Measurements from ENCODE around the gene RPLP2. TPM values are rescaled to one million over a fixed set of nuclear protein-coding genes. Genes with fewer than 3 reads are reported as not detected.

Gene RPLP2
- total RNA-seq, 3 donors from 2014 or later (not counting 1 experiment from before 2014, with no cell fraction given), result 1,482 to 1,846 (median 1,534) TPM

DNA sequence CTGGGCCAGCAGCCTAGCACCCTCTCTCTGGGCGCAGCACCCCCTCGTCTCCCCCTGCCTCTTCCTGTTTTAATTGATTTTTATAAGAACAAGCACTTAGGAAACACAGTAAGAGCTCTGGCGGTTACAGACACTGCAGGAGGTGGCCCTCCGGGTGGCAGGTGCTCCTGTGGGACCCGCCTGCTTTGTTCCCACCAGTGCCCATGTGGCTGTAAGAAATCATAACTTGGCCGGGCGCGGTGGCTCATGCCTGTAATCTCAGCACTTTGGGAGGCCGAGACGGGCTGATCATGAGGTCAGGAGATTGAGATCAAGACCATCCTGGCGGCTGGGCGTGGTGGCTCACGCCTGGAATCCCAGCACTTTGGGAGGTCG, 51.3 kb downstream of the RPLP2 start:
- peaks cover 12% of the 10 kb centered on the region for H3K4me1 ChIP-seq (ENCODE audit: control insufficient read depth, insufficient read depth, low read length)
- no peak overlapping the region for H3K4me3 ChIP-seq (ENCODE audit: low read length)
- DNase-seq (no peak), ATAC-seq (no peak)
- Mint-ChIP-seq H3K4me3 (no peak overlapping the region), H3K9me3 (no peaks in the 10 kb centered on the region), H3K27ac (no peak overlapping the region), H3K27me3 (ENCODE audit: low read depth in 2 of 2) (no peaks in the 10 kb centered on the region), H3K4me1 (peaks cover 7 to 12% of the 10 kb centered on the region in 2 donors), H3K36me3 (no peaks in the 10 kb centered on the region)
- no peaks in the 10 kb centered on the region for H3K9me3 ChIP-seq (ENCODE audit: control insufficient read depth, insufficient read depth, low read length)
- H3K27ac ChIP-seq (ENCODE audit: low read length), result no peak overlapping the region
- 92% methylated on average over 14 of the region's 14 CpGs for WGBS (ENCODE audit: insufficient coverage)
- H3K36me3 ChIP-seq (ENCODE audit: control insufficient read depth, insufficient read depth, low read length), result no peaks in the 10 kb centered on the region
- TF ChIP-seq, protein P1, sequence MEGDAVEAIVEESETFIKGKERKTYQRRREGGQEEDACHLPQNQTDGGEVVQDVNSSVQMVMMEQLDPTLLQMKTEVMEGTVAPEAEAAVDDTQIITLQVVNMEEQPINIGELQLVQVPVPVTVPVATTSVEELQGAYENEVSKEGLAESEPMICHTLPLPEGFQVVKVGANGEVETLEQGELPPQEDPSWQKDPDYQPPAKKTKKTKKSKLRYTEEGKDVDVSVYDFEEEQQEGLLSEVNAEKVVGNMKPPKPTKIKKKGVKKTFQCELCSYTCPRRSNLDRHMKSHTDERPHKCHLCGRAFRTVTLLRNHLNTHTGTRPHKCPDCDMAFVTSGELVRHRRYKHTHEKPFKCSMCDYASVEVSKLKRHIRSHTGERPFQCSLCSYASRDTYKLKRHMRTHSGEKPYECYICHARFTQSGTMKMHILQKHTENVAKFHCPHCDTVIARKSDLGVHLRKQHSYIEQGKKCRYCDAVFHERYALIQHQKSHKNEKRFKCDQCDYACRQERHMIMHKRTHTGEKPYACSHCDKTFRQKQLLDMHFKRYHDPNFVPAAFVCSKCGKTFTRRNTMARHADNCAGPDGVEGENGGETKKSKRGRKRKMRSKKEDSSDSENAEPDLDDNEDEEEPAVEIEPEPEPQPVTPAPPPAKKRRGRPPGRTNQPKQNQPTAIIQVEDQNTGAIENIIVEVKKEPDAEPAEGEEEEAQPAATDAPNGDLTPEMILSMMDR (IDR thresholded peaks at IDR 0.05), result no peak
- intact Hi-C loops (cut with micrococcal nuclease), result no loop called here
- no peaks in the 10 kb centered on the region for H3K27me3 ChIP-seq (ENCODE audit: control insufficient read depth, insufficient read depth, low read length)

DNA sequence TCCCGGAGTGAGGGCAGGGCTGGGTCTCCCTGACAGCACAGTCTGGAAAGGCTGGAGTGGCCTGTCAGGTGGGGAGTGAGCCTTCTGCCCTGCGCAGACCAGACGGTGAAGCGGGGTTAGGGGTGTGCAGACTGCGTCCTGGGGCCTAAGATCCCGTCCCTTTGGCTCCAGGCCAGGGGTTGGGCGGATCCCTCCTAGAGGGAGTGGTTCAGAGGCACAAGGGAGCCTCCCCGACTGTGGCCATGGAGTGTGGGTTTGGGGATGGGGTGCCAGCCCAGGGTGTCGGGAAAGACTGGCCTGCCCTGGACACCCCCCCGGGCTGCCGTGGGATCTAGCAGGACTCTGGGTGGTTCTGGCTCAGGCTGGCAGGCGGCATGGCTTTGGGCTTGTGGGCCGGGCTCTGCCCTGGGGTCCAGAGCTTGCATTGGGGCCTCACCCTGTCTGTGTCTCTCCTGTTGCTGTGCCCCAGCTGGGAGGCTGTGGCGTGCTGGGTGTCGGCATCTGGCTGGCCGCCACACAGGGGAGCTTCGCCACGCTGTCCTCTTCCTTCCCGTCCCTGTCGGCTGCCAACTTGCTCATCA, 52.4 kb downstream of the RPLP2 start:
- no peaks in the 10 kb centered on the region for H3K9me3 Mint-ChIP-seq
- H3K27me3 ChIP-seq (ENCODE audit: control insufficient read depth, insufficient read depth, low read length), result no peaks in the 10 kb centered on the region
- H3K36me3 Mint-ChIP-seq, result no peaks in the 10 kb centered on the region
- peaks cover under 1% of the 10 kb centered on the region for H3K4me1 ChIP-seq (ENCODE audit: control insufficient read depth, insufficient read depth, low read length)
- TF ChIP-seq, protein P1 (IDR thresholded peaks at IDR 0.05), result no peak
- ATAC-seq (no peak), DNase-seq (no peak)
- H3K4me3 Mint-ChIP-seq, result no peak overlapping the region
- H3K4me3 ChIP-seq (ENCODE audit: low read length), result no peak overlapping the region
- WGBS (ENCODE audit: insufficient coverage), result 86% methylated on average over 20 of the region's 20 CpGs
- H3K27me3 Mint-ChIP-seq (ENCODE audit: low read depth in 2 of 2), result no peaks in the 10 kb centered on the region
- no peaks in the 10 kb centered on the region for H3K36me3 ChIP-seq (ENCODE audit: control insufficient read depth, insufficient read depth, low read length)
- intact Hi-C loops (cut with micrococcal nuclease), result no loop called here
- H3K9me3 ChIP-seq (ENCODE audit: control insufficient read depth, insufficient read depth, low read length), result no peaks in the 10 kb centered on the region
- no peak overlapping the region for H3K27ac ChIP-seq (ENCODE audit: low read length)
- peaks cover 0 to 5% of the 10 kb centered on the region in 2 donors for H3K4me1 Mint-ChIP-seq
- no peak overlapping the region for H3K27ac Mint-ChIP-seq

Other genes starting within 250 kb of the RPLP2 start
- gene LMNTD2, start 249.2 kb upstream of the RPLP2 start, total RNA-seq, result 1 to 10 TPM; 3.5 to 5.2 (median 5.0) TPM
- 10 to 100 TPM; 19.0 to 21.7 (median 20.0) TPM for gene RASSF7, start 249.0 kb upstream of the RPLP2 start, total RNA-seq
- 10 to 100 TPM; 46.1 to 52.0 (median 46.9) TPM for gene PHRF1, start 233.5 kb upstream of the RPLP2 start, total RNA-seq
- 10 to 100 TPM; 63.3 to 97.3 (median 77.3) TPM for gene IRF7, start 194.0 kb upstream of the RPLP2 start, total RNA-seq
- not detected for gene CDHR5, start 185.0 kb upstream of the RPLP2 start, total RNA-seq
- not detected for gene SCT, start 182.8 kb upstream of the RPLP2 start, total RNA-seq
- gene DRD4, start 172.7 kb upstream of the RPLP2 start, total RNA-seq, result 1 to 10 TPM in 1 of 3 donors, under 1 TPM in 2; 0.49 to 1.2 (median 0.61) TPM
- gene DEAF1, start 114.7 kb upstream of the RPLP2 start, total RNA-seq, result 10 to 100 TPM; 25.9 to 26.9 (median 26.8) TPM
- 10 to 100 TPM; 17.8 to 42.1 (median 33.0) TPM for gene TMEM80, start 114.2 kb upstream of the RPLP2 start, total RNA-seq
- gene EPS8L2, start 103.7 kb upstream of the RPLP2 start, total RNA-seq, result 10 to 100 TPM in 1 of 3 donors, 1 to 10 TPM in 2; 6.9 to 10.9 (median 9.3) TPM
- gene TALDO1, start 62.5 kb upstream of the RPLP2 start, total RNA-seq, result 10 to 100 TPM; 46.1 to 94.8 (median 55.4) TPM
- 10 to 100 TPM; 40.4 to 43.1 (median 42.1) TPM for gene GATD1, start 32.5 kb upstream of the RPLP2 start, total RNA-seq
- not detected for gene CEND1, start 19.9 kb upstream of the RPLP2 start, total RNA-seq
- 10 to 100 TPM; 22.8 to 34.6 (median 31.5) TPM for gene SLC25A22, start 11.7 kb upstream of the RPLP2 start, total RNA-seq
- 10 to 100 TPM; 24.3 to 30.9 (median 25.2) TPM for gene PIDD1, start 4.7 kb upstream of the RPLP2 start, total RNA-seq
- 100 to 1,000 TPM; 184 to 218 (median 201) TPM for gene PNPLA2, start 8.9 kb downstream of the RPLP2 start, total RNA-seq
- 10 to 100 TPM in 1 of 3 donors, 1 to 10 TPM in 2; 3.4 to 10.1 (median 3.8) TPM for gene CRACR2B, start 18.0 kb downstream of the RPLP2 start, total RNA-seq
- 10 to 100 TPM; 40.9 to 68.3 (median 52.9) TPM for gene CD151, start 23.0 kb downstream of the RPLP2 start, total RNA-seq
- gene POLR2L, start 32.6 kb downstream of the RPLP2 start, total RNA-seq, result 10 to 100 TPM; 48.2 to 63.8 (median 61.2) TPM
- 10 to 100 TPM; 11.2 to 18.6 (median 14.6) TPM for gene TSPAN4, start 32.9 kb downstream of the RPLP2 start, total RNA-seq
- gene CHID1, start 100.8 kb downstream of the RPLP2 start, total RNA-seq, result 10 to 100 TPM; 32.6 to 40.3 (median 33.2) TPM
- gene AP2A2, start 115.9 kb downstream of the RPLP2 start, total RNA-seq, result 100 to 1,000 TPM in 1 of 3 donors, 10 to 100 TPM in 2; 57.2 to 120 (median 82.9) TPM
- gene MUC6, start 226.8 kb downstream of the RPLP2 start, total RNA-seq, result not detected